ENCODE data around the gene MAEA. TPM values are rescaled to one million over a fixed set of nuclear protein-coding genes. Genes with fewer than 3 reads are reported as not detected.
A peak's percentile ranks its signal among the peaks of the same experiment; 100 is the strongest.
"Not testable (repeated sequence)": the region's sequence is repeated elsewhere in the genome, so short reads cannot be mapped to it uniquely, and the experiment has no call there.

The MAEA gene
- total and polyA plus RNA-seq, 7 donors = 26.7 to 41.6 (median 38.1) TPM

DNA sequence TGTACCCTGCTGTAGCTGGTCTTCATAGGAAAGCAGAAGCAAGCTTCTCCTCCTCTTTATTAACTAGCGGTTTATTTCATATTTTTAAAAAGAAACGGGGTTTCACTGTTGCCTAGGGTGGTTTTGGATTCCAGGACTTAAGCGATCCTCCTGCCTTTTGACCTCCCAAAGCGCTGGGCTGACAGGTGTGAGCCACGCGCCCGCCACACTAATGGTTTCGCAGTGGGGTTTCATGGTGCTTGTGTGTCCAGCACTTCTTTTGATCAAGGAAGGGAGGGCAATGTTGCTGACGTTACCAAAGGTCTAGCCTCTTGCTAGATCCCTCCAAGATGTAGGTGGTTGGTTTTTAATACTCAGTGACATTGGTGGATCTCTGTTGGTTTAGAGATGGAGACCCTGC lies 1.4 kb downstream of the MAEA start:
- TF ChIP-seq, protein P1, sequence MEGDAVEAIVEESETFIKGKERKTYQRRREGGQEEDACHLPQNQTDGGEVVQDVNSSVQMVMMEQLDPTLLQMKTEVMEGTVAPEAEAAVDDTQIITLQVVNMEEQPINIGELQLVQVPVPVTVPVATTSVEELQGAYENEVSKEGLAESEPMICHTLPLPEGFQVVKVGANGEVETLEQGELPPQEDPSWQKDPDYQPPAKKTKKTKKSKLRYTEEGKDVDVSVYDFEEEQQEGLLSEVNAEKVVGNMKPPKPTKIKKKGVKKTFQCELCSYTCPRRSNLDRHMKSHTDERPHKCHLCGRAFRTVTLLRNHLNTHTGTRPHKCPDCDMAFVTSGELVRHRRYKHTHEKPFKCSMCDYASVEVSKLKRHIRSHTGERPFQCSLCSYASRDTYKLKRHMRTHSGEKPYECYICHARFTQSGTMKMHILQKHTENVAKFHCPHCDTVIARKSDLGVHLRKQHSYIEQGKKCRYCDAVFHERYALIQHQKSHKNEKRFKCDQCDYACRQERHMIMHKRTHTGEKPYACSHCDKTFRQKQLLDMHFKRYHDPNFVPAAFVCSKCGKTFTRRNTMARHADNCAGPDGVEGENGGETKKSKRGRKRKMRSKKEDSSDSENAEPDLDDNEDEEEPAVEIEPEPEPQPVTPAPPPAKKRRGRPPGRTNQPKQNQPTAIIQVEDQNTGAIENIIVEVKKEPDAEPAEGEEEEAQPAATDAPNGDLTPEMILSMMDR (IDR thresholded peaks at IDR 0.05) = no peak
- H3K9me3 ChIP-seq = no peaks in the 10 kb centered on the region
- H3K4me1 ChIP-seq = peaks cover 31% of the 10 kb centered on the region
- intact Hi-C loops (cut with DNase I) = loop anchor here (5.0 kb wide), 1 partner anchor 56 kb away; the partner anchor contains the start of gene UVSSA (in 2 of the 2)
- peak overlapping the region; percentile 98 for H3K4me3 ChIP-seq
- H3K27me3 ChIP-seq (ENCODE audit: insufficient read depth in 3 of 3, low read length in 2 of 3) = no peaks in the 10 kb centered on the region
- 33 to 49% (median 35%) methylated on average over 9 of the region's 9 CpGs for WGBS, 3 donors
- H3K27ac ChIP-seq = peak overlapping the region; percentile 95
- H3K36me3 ChIP-seq (ENCODE audit: insufficient read depth in 1 of 2, low read depth in 1 of 2) = no peaks in the 10 kb centered on the region
- DNase-seq = no peak
- no peak for ATAC-seq

DNA sequence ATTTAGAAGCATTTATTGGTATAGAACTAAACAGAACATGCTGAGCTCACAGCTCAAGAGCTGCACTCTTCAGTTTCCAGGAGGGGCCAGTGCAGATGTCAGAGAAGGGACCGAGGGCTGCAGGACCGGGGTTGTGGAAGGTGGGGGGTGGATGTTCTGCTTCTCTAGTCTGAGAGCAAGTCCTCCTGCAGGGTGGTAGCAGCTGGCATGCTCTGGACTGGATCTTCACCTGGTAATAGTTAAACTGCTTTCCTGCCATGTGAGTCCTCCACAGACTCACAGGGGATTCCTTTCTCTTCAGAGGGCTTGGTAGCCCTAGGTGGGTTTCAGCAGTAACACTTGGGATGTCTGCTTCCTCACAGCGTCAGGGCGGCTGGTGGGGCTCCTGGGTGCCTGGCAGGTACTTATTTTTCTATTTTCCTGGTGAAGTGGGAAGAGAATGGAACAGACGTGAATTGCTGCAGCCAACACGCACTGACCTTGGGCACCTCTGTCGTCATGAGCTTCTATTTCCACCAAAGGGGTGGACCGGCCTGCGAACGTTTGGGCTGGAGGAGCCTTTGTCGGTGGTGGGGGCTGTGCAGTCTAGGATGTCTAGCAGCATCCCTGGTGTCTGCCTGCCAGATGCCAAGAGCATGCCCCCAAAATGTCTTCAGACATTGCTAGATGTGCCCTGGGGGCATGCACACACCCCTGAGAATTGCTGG lies 2.5 kb downstream of the MAEA start:
- TF ChIP-seq, protein P1 (IDR thresholded peaks at IDR 0.05) = no peak
- no peaks in the 10 kb centered on the region for H3K27me3 ChIP-seq (ENCODE audit: insufficient read depth in 3 of 3, low read length in 2 of 3)
- DNase-seq = peak in 1 of 2 donors; percentile 30
- H3K36me3 ChIP-seq (ENCODE audit: insufficient read depth in 1 of 2, low read depth in 1 of 2) = peaks cover 0 to 5% of the 10 kb centered on the region in 2 donors
- no peaks in the 10 kb centered on the region for H3K9me3 ChIP-seq
- H3K4me3 ChIP-seq = peak overlapping the region; percentile 98
- peaks cover 31% of the 10 kb centered on the region for H3K4me1 ChIP-seq
- 45 to 59% (median 49%) methylated on average over 11 of the region's 11 CpGs for WGBS, 3 donors
- intact Hi-C loops (cut with DNase I) = loop anchor here (5.0 kb wide), 1 partner anchor 55 kb away; the partner anchor contains the start of gene UVSSA (in 2 of the 2)
- H3K27ac ChIP-seq = peak overlapping the region; percentile 95
- ATAC-seq = no peak

DNA sequence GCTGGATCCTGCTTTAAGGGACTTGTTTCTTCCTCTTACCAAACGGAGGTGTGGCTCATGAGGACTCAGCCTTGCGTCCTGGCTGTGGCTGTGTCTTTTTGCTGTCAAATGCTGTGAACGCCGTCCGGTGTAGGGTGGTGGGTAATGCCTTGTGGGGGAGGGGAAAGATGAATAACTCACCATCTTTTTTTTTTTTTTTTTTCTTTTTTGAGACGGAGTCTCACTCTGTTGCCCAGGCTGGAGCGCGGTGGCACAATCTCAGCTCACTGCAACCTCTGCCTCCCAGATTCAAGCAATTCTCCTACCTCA lies 3.0 kb downstream of the MAEA start:
- Histone ChIP-seq H3K27ac (peak overlapping the region; percentile 95), H3K4me1 (peaks cover 31% of the 10 kb centered on the region)
- intact Hi-C loops (cut with DNase I) = loop anchor here (5.0 kb wide), 1 partner anchor 55 kb away; the partner anchor contains the start of gene UVSSA (in 2 of the 2)
- not testable (repeated sequence) for DNase-seq; ATAC-seq; H3K4me3 ChIP-seq; H3K27me3 ChIP-seq (ENCODE audit: insufficient read depth in 3 of 3, low read length in 2 of 3); H3K36me3 ChIP-seq (ENCODE audit: insufficient read depth in 1 of 2, low read depth in 1 of 2); H3K9me3 ChIP-seq
- WGBS, 3 donors = 74 to 90% (median 84%) methylated on average over 5 to 8 of the region's 8 CpGs

DNA sequence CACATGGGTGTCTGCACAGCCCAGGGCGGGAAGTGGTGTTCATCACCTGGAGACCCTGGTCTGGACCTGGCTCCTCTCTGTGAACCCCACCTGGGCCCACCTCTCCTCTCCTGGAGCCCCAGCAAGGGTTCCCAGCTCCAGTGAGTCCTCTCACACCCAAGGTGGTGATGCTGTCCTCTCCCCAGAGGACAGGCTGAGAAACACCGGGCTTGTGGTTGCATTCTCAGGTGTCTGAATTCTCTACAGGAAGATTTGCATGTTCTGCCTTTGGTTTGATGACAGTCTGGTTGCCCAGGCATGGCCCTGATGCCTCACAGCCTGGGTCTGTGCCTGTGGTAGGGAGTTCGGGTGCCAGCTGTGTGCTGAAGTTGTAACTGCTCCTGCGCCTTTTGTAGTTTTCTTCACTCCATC lies 3.8 kb downstream of the MAEA start:
- Histone ChIP-seq H3K27ac (peak overlapping the region; percentile 55), H3K4me3 (no peak overlapping the region), H3K9me3 (no peaks in the 10 kb centered on the region), H3K27me3 (ENCODE audit: insufficient read depth in 3 of 3, low read length in 2 of 3) (no peaks in the 10 kb centered on the region), H3K36me3 (ENCODE audit: insufficient read depth in 1 of 2, low read depth in 1 of 2) (peaks cover 0 to 19% of the 10 kb centered on the region in 2 donors), H3K4me1 (peaks cover 31% of the 10 kb centered on the region)
- TF ChIP-seq, protein P1 (IDR thresholded peaks at IDR 0.05) = no peak
- no peak for ATAC-seq
- WGBS, 3 donors = 69 to 90% (median 79%) methylated on average over 4 of the region's 4 CpGs
- intact Hi-C loops (cut with DNase I) = loop anchor here (5.0 kb wide), 1 partner anchor 54 kb away; the partner anchor contains the start of gene UVSSA (in 2 of the 2)
- peak in 1 of 2 donors; percentile 30 for DNase-seq

DNA sequence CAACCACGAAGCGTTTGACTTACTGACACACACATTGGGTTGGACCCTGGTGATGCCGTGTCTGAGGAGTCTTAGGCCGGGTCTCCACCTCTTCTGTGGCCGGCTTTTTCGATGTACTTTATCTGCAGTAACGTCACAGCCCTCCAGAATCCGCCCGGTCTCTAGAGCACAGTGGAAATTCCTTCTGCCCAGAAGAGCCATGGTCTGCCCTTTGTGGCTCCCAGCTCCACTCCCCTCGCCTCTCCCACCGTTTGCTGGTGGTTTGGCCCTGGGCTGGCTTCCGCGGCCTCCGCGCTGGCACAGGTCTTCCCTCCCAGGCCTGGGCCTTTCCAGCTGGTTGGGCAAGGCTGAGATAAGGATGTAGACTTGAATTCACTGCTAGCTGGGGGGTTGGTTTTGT lies 4.3 kb downstream of the MAEA start:
- TF ChIP-seq, protein P1 (IDR thresholded peaks at IDR 0.05) = no peak
- no peaks in the 10 kb centered on the region for H3K9me3 ChIP-seq
- H3K4me3 ChIP-seq = no peak overlapping the region
- intact Hi-C loops (cut with DNase I) = loop anchor here (5.0 kb wide), 1 partner anchor 53 kb away; the partner anchor contains the start of gene UVSSA (in 2 of the 2)
- no peaks in the 10 kb centered on the region for H3K27me3 ChIP-seq (ENCODE audit: insufficient read depth in 3 of 3, low read length in 2 of 3)
- peak in 1 of 2 donors; percentile 47 for DNase-seq
- H3K36me3 ChIP-seq (ENCODE audit: insufficient read depth in 1 of 2, low read depth in 1 of 2) = peaks cover 0 to 23% of the 10 kb centered on the region in 2 donors
- no peak for ATAC-seq
- 66 to 69% (median 66%) methylated on average over 15 of the region's 15 CpGs for WGBS, 3 donors
- peaks cover 27% of the 10 kb centered on the region for H3K4me1 ChIP-seq
- H3K27ac ChIP-seq = peak overlapping the region; percentile 55

Data from psoas muscle (tissue), 8 donors.